ENCODE results near the gene FREM1.

FREM1 gene

DNA sequence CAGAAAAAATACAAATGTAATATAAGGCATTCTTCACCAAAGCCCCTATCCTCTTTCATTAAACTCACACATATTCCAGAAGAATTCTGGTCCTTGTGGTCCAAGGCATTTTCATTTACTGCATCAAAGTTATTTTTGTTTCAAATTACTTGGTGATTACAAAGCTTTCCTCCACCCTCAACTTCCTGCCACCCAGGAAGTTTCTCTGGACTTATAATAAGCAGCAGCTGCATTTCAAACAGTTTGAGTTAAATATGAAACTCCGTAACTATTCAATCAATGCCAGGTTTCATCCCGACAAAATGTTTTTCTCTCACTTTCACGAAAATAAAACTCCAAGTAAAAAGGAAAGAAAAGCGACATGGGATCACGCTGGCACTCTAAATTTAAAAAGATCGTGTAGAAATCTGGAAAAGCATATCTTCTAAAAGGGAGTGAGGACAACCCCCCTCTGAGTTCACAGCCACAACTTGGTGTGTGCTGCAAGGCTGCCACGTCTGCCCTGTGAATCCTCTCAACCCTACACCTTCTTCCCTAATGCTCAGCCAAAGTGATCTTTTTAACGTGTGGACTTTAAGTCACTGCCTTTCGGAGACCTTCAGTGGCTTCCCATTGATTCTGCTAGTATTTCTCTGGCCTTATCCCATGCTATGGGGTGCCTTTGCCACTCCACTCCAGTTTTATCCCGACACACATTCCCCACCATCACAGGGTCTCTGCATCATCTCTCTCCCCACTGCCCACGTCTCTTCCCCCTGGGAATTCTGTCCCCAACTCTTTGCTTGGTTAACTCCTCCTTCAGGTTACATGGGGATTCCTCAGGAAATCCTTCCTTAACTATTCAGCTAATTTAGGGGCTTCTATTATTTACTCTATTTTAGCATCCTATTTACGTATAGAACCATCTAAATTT, 96.6 kb downstream of the FREM1 start:
- TF ChIP-seq, protein P1, sequence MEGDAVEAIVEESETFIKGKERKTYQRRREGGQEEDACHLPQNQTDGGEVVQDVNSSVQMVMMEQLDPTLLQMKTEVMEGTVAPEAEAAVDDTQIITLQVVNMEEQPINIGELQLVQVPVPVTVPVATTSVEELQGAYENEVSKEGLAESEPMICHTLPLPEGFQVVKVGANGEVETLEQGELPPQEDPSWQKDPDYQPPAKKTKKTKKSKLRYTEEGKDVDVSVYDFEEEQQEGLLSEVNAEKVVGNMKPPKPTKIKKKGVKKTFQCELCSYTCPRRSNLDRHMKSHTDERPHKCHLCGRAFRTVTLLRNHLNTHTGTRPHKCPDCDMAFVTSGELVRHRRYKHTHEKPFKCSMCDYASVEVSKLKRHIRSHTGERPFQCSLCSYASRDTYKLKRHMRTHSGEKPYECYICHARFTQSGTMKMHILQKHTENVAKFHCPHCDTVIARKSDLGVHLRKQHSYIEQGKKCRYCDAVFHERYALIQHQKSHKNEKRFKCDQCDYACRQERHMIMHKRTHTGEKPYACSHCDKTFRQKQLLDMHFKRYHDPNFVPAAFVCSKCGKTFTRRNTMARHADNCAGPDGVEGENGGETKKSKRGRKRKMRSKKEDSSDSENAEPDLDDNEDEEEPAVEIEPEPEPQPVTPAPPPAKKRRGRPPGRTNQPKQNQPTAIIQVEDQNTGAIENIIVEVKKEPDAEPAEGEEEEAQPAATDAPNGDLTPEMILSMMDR (IDR thresholded peaks at IDR 0.05) = no peak
- Mint-ChIP-seq H3K4me1 (no peaks in the 10 kb centered on the region), H3K9me3 (peaks cover 13% of the 10 kb centered on the region), H3K4me3 (no peak overlapping the region), H3K27me3 (ENCODE audit: low read depth, poor library complexity) (no peaks in the 10 kb centered on the region), H3K36me3 (ENCODE audit: low read depth) (peaks cover 71% of the 10 kb centered on the region), H3K27ac (peak overlapping the region; percentile 64)
- no peak for DNase-seq

DNA sequence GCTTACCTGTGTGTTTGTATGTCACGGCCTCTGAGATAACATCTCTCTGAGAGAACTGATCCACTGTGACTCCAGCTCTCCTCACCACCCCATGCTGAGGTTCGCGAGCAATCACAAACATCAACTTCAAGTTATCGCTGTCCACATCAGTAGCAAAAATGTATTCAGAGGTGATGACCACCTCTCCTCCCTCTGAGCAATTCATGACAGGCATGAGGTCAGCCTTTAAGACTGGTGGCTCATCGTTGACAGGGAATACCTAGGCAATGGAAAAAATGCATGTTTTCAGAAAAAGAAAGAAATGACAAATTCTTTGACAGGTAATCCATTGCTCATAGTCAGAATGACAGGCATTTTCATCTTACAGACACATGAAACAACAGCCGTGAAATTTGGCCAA, 97.4 kb downstream of the FREM1 start:
- no peaks in the 10 kb centered on the region for H3K4me1 Mint-ChIP-seq
- H3K27ac Mint-ChIP-seq = no peak overlapping the region
- TF ChIP-seq, protein P1 (IDR thresholded peaks at IDR 0.05) = no peak
- peaks cover 17% of the 10 kb centered on the region for H3K9me3 Mint-ChIP-seq
- H3K4me3 Mint-ChIP-seq = no peak overlapping the region
- H3K36me3 Mint-ChIP-seq (ENCODE audit: low read depth) = peaks cover 71% of the 10 kb centered on the region
- no peaks in the 10 kb centered on the region for H3K27me3 Mint-ChIP-seq (ENCODE audit: low read depth, poor library complexity)
- no peak for DNase-seq

DNA sequence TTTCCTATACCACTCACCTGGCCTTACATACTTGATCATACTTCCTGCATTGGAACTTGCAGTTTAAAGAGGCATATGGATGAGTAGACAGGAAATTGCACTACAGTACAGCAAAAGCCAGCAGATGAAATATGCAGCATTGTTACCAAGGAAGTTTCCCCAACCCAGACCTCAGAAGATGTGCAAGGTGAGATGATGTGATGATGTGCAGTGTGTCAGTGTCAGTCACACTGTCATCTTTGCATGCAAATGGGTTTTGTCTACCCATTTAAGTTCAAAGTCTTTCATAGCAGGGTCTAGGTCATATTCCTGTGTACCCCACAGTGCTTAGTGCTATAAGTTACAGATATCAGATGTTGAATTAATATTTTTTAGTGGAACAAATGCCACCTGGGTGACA, 98.4 kb downstream of the FREM1 start:
- Mint-ChIP-seq H3K4me3 (no peak overlapping the region), H3K27ac (no peak overlapping the region), H3K4me1 (no peaks in the 10 kb centered on the region), H3K36me3 (ENCODE audit: low read depth) (peaks cover 73% of the 10 kb centered on the region), H3K27me3 (ENCODE audit: low read depth, poor library complexity) (no peaks in the 10 kb centered on the region), H3K9me3 (peaks cover 17% of the 10 kb centered on the region)
- TF ChIP-seq, protein P1 (IDR thresholded peaks at IDR 0.05) = no peak
- DNase-seq = no peak

DNA sequence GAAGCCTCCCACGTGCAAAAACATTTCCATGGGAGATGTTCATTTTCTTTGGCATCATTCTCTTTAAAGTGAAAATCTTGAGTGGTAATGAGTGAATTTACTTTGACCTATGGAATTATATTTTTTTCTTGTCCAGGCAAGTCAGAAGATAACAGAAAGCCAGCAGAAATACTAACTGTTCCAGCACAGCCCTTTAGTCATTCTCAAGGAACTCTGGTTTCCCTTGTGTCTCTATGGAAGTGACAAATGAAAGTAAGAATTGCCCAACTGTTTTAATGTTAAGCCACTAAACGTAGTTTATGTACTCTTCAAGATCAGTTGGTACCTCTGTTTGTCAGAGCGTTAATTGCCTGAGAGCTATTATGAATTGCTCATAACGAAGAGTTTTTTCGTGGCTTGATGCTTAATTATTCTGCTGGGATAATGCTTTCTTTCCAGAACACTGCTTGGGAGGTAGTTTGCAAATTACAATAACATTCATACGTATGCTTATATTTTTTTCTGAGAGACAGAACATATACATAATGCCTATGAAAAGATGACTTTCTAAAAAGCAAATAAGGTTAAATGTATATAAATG, 103.2 kb downstream of the FREM1 start:
- Mint-ChIP-seq H3K27me3 (ENCODE audit: low read depth, poor library complexity) (peaks cover 4% of the 10 kb centered on the region), H3K36me3 (ENCODE audit: low read depth) (peaks cover 85% of the 10 kb centered on the region), H3K4me3 (no peak overlapping the region), H3K27ac (no peak overlapping the region), H3K9me3 (peaks cover 17% of the 10 kb centered on the region), H3K4me1 (no peaks in the 10 kb centered on the region)
- DNase-seq = no peak
- TF ChIP-seq, protein P1 (IDR thresholded peaks at IDR 0.05) = no peak

DNA sequence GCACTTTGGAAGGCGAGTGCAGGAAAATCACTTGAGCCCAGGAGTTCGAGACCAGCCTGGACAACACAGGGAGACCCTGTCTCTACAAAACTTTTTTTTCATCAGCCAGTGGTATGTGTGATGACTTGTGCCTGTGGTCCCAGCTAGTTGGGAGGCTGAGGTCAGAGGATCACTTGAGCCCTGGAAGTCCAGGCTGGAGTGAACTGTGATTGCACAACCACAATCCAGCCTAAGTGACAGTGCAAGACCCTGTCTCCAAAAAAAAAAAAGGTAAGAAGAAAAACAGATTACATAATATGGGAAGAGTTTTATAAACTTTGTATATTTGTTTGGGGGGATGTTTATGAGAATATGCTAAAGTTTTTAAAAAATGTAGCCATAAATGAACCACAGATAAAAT, 111.2 kb downstream of the FREM1 start:
- TF ChIP-seq, protein P1 (IDR thresholded peaks at IDR 0.05) = no peak

More for the DNA sequence above, 111.2 kb downstream of the FREM1 start:
- H3K4me1 Mint-ChIP-seq = no peaks in the 10 kb centered on the region
- H3K36me3 Mint-ChIP-seq (ENCODE audit: low read depth) = peaks cover 55% of the 10 kb centered on the region
- H3K27me3 Mint-ChIP-seq (ENCODE audit: low read depth, poor library complexity) = peaks cover 8% of the 10 kb centered on the region
- H3K27ac Mint-ChIP-seq = no peak overlapping the region
- no peaks in the 10 kb centered on the region for H3K9me3 Mint-ChIP-seq
- no peak for DNase-seq
- no peak overlapping the region for H3K4me3 Mint-ChIP-seq
